ENCODE data around the gene SGF29.
"Not testable (repeated sequence)": the region's sequence is repeated elsewhere in the genome, so short reads cannot be mapped to it uniquely, and the experiment has no call there.

SGF29 gene

GRCh38 chr16:28569021-28569420 lies 15.3 kb downstream of the SGF29 start:
- no peak for DNase-seq

GRCh38 chr16:28569968-28570752 lies 16.4 kb downstream of the SGF29 start:
- no peak for DNase-seq

GRCh38 chr16:28572696-28573510 lies 19.2 kb downstream of the SGF29 start:
- DNase-seq, result no peak

GRCh38 chr16:28573738-28574718 lies 20.3 kb downstream of the SGF29 start:
- no peak for DNase-seq

- DNase-seq, result no peak
Measured at GRCh38 chr16:28574925-28575324, 21.2 kb downstream of the SGF29 start.

DNA sequence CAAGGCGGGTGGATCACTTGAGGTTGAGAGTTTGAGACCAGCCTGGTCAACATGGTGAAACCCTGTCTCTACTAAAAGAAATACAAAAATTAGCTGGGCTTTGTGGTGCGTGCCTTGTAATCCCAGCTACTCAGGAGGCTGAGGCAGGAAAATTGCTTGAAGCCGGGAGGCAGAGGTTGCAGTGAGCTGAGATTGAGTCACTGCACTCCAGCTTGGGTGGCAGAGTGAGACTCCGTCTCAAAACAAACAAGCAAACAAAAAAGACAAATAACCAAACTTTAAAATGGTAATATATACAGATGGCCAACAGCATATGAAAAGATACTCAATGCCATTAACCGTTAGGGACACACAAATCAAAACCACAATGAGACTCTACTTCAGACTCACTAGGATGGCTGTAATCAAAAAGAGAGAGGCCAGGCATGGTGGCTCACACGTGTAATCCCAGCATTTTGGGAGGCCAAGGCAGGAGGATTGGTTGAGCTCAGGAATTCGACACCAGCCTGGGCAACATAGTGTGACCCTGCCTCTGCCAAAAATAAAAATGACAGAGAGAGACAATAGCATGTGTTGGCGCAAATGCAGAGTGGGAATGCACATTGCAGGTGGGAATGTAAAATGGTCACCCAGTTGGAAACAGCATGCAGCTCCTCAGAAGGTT lies 21.9 kb downstream of the SGF29 start:
- DNase-seq, result no peak

DNA sequence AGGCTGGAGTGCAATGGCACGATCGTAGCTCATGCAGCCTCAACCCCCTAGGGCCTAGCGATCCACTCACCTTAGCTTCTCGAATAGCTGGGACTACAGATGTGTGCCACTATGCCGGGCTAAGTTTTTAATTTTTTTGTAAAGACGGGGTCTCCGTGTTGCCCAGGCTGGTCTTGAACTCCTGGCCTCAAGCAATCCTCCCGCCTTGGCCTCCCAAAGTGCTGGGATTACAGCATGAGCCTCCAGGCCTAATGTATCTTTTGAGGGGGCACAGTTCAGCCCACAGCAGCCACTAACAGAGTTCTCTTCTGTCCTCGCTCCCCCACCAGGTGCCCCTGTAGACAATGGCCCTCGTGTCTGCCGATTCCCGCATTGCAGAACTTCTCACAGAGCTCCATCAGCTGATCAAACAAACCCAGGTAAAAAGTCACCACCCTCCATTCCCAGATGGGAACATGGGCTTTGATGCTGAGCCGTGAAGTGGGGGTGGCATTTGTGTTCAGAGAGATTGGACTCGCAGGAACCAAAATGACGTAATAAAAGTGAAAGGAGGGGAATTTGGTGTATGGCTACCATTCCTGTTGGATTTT lies 27.1 kb downstream of the SGF29 start:
- DNase-seq, result no peak

- DNase-seq, result no peak
Measured at GRCh38 chr16:28585674-28586073, 32.0 kb downstream of the SGF29 start.

- DNase-seq, result no peak
Measured at GRCh38 chr16:28586466-28586865, 32.7 kb downstream of the SGF29 start.

- no peak for DNase-seq
Measured at GRCh38 chr16:28587386-28587785, 33.7 kb downstream of the SGF29 start.

DNA sequence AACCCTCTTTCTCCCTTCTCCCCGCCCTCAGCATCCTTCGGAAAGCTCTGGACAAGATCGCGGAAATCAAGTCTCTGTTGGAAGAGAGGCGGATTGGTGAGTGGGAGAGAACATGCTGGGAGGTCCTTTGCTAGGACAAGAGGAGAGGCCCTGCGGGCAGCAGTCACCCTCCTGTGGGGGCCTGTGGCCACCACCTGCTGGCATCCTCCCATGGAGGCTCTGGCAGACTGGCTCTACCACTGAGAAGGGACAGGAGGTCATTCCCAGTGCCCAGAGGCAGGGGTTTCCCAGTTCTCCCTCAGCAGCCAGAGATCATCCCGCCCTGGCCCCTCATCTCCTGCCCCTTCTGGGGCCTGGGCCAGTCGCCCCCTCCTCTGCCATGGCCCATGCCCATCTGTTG lies 35.3 kb downstream of the SGF29 start:
- no peak for DNase-seq

- DNase-seq, result no peak
Measured at GRCh38 chr16:28589930-28590329, 36.2 kb downstream of the SGF29 start.

GRCh38 chr16:28590384-28591340 lies 36.9 kb downstream of the SGF29 start:
- no peak for DNase-seq

GRCh38 chr16:28591355-28591754 lies 37.6 kb downstream of the SGF29 start:
- no peak for DNase-seq

DNA sequence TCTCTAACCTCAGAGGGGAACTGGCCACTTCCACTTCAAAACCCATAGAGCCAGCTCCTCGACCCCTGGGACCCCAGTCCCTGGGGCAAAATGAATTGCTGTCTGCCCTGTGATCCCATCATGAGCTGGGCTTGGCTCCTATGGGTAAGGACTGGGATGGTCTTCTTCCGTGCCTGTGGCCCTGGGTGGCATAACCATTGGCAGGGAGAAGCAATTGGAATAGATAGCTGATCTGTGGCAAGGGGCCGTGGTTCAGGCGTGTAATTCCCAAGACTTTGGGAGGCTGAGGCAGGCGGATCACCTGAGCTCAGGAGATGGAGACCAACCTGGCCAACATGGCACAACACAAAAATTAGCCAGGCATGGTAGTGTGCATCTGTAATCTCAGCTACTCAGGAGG lies 38.8 kb downstream of the SGF29 start:
- no peak for DNase-seq

DNA sequence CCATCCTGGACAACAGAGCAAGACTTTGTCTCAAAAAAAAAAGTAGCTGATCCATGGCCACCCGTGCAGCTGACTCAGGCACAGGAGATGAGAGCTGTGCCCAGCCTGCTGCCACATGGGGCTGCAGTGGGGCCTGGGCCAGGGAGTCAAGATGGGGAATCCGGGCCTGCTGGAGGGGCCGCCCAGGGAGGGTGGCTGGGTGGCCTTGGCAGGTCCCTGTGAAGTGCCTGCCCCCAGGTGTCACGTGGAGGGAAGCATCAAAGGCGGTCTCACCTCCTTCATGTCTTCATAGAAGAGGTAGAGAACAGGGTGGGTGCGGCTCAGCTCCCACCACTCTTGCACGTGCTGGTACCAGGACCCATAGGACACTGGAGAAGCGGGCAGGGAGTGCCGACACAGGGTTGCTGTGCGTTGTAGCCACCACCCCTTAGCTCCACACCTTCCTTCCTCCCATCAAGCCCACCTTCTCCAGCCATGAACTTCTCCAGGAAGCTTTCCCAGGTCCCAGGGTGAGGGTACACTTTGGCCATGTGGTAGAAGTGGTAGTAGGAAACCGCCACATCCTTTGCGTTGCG lies 39.3 kb downstream of the SGF29 start:
- no peak for DNase-seq

DNA sequence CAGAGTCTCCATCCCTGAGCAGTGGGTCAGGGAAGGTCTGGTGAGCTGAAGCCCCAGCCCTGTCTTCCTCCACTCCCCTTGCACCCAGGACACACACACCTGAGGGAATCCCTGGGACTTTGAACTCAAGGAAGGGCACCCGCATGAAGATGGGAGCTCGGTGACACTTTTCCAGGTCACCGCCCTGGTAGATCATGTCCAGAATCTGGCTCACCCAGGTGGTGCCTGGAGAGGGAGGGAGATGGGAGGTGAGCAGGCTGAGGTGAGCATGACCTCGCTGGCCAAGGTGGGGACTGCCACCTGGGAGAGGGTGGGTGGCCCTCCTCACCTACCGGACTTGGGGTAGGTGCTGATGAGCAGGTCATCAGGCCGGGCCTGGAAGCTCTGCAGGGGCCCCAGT lies 41.7 kb downstream of the SGF29 start:
- DNase-seq, result not testable (repeated sequence)

DNA sequence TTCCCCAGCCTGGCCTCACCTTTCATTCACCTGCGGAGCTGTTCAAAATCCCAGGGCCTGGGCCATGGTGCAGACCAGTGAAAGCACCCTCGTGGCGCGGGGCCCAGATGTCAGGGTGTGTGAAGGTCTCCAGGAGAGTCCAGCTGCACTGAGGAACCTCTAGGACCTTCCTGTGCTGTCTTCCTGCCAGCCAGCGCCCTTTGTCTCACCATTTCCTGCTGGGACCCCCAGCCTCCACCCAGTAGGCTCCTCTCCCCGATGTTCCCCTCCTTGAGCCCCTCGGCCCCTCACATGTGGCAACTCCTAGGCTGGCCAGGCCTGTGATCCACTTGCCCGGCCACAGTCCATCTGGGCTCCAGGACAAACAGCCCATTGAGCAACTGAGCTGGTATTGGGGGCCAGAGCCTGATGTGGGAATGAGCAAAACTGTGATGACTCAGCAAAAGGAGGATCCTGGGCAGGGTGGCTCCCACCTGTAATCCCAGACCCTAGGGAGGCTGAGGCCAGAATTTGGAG lies 42.5 kb downstream of the SGF29 start:
- no peak for DNase-seq

DNA sequence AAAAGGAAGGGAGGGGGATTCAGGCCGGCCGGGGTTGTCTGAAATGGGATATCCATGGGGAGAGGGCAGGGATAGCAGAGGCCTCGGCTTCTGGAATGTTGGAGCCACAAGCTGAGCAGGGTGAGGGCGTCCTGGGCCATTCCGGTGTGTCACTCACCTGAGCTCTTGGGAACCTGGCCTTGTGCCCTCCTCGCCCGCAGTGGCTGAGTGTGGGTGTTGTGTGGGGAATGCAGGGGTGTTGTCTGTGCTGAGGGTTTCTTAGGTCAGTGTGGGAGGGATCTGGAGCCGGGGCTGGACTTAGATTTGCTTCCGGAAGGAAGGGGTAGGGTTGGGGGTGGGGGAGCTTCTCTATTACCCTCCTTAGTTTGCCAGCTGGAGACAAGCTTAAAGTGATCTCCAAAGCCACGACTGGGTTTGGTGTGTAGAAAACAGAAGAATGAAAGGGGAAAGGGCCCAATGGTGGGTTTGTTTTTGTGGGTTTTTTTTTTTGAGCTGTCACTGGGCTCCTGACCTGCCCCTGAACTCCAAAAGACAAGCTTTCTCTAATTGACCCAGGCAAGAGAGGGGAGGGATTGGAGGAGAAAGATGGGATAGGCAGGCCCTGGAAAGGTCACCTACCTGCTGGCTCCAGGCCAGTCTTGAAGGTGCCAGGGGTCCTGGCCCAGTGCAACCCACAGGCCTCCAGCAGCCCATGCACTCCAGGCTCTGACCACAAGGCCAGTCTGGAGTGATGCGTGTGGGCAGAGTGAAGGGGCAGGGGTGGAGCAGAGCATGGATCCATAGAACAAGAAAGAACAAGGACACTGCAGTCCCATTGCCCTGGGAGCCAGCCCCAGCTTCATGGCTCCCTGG lies 43.3 kb downstream of the SGF29 start, which contains the start of gene SULT1A2:
Gene SULT1A2, minus strand, starts transcription at position 211 of the 852 bp plus-strand sequence. CDS start 1,120 bp downstream, outside the sequence.
- no peak for DNase-seq
